ENCODE measurements around the gene APH1B. TPM values are rescaled to one million over a fixed set of nuclear protein-coding genes. Genes with fewer than 3 reads are reported as not detected.

Gene APH1B
- total and polyA plus RNA-seq, 9 of the 15 experiments (the other 6 are each of a cell fraction or from before 2014, with no cell fraction given), result 5.1 to 9.7 (median 7.0) TPM

GRCh38 chr15:63344731-63345390 is 67.5 kb downstream of the APH1B start (continued):
- TF ChIP-seq ZNF668 (CRISPR knock-in tag; IDR thresholded peaks at IDR 0.05) (0 out of 2 replicates have a peak, but pooled peaks have one; percentile 9), HDAC3 (IDR thresholded peaks at IDR 0.05; ENCODE audit: borderline replicate concordance, partially characterized antibody) (peak; percentile 15), EP300 (IDR thresholded peaks at IDR 0.05; ENCODE audit: low read length) (peak; percentile 90), MCM7 (IDR thresholded peaks at IDR 0.05) (no peak), C11orf30 (IDR thresholded peaks at IDR 0.05; ENCODE audit: low read depth) (peak; percentile 75; the same call in 1 of the 2 replicates), BRF1 (IDR thresholded peaks at IDR 0.05; ENCODE audit: borderline replicate concordance, extremely low read depth, insufficient read length) (no peak), RBM25 (IDR thresholded peaks at IDR 0.05; ENCODE audit: low read depth, low read length, severe bottlenecking) (no peak), ZNF431 (CRISPR knock-in tag; IDR thresholded peaks at IDR 0.05) (no peak), ZNF395 (CRISPR knock-in tag; IDR thresholded peaks at IDR 0.05) (peak; percentile 92), CREB3 (tag; conservative IDR thresholded peaks at IDR 0.05; ENCODE audit: low read depth) (peak; percentile 73; the same call in 1 of the 2 replicates)
- TF ChIP-seq, protein P1, sequence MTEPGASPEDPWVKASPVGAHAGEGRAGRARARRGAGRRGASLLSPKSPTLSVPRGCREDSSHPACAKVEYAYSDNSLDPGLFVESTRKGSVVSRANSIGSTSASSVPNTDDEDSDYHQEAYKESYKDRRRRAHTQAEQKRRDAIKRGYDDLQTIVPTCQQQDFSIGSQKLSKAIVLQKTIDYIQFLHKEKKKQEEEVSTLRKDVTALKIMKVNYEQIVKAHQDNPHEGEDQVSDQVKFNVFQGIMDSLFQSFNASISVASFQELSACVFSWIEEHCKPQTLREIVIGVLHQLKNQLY (CRISPR knock-in tag; conservative IDR thresholded peaks at IDR 0.05), result no peak
- TF ChIP-seq, protein P2, sequence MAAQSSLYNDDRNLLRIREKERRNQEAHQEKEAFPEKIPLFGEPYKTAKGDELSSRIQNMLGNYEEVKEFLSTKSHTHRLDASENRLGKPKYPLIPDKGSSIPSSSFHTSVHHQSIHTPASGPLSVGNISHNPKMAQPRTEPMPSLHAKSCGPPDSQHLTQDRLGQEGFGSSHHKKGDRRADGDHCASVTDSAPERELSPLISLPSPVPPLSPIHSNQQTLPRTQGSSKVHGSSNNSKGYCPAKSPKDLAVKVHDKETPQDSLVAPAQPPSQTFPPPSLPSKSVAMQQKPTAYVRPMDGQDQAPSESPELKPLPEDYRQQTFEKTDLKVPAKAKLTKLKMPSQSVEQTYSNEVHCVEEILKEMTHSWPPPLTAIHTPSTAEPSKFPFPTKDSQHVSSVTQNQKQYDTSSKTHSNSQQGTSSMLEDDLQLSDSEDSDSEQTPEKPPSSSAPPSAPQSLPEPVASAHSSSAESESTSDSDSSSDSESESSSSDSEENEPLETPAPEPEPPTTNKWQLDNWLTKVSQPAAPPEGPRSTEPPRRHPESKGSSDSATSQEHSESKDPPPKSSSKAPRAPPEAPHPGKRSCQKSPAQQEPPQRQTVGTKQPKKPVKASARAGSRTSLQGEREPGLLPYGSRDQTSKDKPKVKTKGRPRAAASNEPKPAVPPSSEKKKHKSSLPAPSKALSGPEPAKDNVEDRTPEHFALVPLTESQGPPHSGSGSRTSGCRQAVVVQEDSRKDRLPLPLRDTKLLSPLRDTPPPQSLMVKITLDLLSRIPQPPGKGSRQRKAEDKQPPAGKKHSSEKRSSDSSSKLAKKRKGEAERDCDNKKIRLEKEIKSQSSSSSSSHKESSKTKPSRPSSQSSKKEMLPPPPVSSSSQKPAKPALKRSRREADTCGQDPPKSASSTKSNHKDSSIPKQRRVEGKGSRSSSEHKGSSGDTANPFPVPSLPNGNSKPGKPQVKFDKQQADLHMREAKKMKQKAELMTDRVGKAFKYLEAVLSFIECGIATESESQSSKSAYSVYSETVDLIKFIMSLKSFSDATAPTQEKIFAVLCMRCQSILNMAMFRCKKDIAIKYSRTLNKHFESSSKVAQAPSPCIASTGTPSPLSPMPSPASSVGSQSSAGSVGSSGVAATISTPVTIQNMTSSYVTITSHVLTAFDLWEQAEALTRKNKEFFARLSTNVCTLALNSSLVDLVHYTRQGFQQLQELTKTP (IDR thresholded peaks at IDR 0.05; ENCODE audit: low read depth in 1 of 2, partially characterized antibody in 2 of 2), result peak in 1 of 2 experiments; percentile 28
- TF ChIP-seq, protein P3, sequence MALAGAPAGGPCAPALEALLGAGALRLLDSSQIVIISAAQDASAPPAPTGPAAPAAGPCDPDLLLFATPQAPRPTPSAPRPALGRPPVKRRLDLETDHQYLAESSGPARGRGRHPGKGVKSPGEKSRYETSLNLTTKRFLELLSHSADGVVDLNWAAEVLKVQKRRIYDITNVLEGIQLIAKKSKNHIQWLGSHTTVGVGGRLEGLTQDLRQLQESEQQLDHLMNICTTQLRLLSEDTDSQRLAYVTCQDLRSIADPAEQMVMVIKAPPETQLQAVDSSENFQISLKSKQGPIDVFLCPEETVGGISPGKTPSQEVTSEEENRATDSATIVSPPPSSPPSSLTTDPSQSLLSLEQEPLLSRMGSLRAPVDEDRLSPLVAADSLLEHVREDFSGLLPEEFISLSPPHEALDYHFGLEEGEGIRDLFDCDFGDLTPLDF (CRISPR knock-in tag; IDR thresholded peaks at IDR 0.05), result no peak
- TF ChIP-seq, protein P4, sequence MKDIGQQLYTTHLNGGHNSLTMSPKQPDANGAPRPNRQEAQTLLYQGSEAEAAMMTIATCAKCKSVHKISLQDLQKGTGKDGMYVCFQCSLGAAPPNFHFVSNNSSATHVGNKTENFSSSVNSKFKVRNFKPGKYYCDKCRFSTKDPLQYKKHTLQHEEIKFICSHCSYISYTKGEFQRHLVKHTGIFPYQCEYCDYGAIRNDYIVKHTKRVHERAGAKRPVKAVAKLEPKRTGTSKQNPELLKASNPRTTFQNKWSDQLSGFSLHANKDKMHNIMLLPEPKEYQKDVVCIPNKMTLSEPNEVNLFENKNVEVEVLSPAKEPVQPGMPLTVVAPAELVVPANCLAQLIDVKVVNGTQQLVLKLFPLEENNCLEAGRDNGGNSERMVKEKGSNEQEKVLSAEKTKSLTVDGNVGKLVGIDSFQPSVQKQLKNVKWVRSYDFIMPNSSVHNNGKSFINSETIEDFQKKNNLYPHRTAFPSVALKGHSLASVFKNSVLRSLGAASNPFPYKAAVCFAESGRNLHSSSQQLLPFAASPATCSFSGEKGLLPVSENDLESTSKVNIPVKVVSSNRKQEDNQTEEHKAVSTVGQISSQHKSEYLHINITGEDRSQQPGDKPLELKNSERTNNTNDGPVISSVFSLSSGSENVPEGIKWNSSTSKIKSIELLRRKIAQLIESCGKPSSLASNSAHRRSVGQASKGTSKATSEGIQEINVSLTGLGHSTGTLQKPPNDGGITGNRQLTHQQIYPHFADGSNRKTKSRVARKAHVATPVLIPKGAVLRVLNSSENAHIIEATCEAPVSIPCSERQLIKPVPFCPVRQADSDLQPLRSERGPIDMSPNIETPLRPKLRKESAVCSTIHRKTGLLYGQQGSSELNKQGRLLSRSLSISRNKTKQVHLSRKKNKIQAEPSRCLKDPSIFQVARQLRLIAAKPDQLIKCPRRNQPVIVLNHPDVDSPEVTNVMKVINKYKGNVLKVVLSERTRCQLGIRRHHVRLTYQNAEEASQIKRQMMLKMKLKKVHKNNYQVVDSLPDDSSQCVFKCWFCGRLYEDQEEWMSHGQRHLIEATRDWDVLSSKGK (CRISPR knock-in tag; IDR thresholded peaks at IDR 0.05), result no peak
